GM18498 (cell line): Measurements from ENCODE around the gene LNPEP.

Experiments used
- ATAC-seq: cut with Tn5 transposase; IDR thresholded peaks from one replicate; pipeline ENCODE4 v1.9.1; 2021; ENCODE audit warnings: mild to moderate bottlenecking, moderate library complexity; ENCODE audit not compliant: unreplicated experiment

LNPEP gene

GRCh38 chr5:96957254-96958049, 21.6 kb downstream of the LNPEP start:
- peak; percentile 57 for ATAC-seq

DNA sequence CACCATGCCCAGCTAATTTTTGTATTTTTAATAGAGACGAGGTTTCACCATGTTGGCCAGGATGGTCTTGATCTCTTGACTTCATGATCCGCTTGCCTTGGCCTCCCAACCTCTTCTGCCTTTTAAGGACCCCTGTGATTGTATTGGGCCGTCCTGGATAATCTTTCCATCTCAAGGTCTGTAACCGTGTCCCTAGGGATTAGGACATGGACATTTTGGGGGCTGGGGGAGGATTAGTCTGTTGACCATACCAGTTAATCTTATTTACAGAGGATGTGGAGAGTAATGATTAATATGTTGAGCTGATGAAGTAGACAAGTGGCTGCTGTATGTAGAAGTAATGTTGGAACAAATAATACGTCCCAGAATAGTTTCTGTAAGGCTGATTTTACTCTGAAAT, 23.1 kb downstream of the LNPEP start:
- no peak for ATAC-seq

GRCh38 chr5:96961053-96961452, 25.2 kb downstream of the LNPEP start:
- ATAC-seq, result peak; percentile 58

DNA sequence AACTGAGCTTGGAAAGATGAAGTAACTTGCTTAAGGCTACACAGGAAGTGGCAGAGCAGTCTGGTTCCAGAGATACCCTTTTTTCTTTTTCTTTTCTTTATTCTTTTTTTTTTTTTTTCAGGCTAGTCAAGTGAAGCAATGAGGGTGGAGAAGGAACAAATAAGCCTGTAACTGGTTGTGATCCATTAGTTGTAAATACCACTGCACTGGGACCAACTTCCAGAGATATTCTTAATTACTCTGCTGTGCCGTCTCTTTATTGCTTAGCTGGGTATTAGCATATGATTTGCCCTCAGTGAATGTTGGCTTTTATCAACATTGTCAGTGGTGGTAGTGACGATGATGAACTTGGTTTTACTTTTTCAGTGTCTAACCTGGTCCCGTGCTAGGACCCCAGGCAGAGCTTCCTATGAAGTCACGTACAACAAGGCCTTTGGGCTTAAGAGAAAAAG, 26.7 kb downstream of the LNPEP start:
- ATAC-seq, result no peak

DNA sequence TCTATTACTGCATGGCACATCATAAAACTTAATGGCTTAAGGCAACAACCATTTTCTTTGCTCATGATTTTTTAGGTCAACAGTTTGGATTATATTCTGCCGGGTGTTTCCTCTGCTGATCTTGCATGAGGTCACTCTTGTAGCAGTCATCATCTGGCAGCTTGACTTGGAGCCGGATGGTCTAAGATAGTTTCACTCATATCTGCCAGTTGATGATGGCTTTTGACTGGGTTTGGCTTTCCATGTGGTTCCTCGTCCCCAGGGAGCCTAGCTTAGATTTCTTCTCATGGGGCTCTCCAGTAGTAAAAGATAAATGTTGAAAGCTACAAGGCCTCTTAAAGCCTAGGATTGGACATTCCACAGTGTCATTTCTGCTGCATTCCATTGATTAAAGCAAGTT, 27.4 kb downstream of the LNPEP start:
- peak; percentile 73 for ATAC-seq

DNA sequence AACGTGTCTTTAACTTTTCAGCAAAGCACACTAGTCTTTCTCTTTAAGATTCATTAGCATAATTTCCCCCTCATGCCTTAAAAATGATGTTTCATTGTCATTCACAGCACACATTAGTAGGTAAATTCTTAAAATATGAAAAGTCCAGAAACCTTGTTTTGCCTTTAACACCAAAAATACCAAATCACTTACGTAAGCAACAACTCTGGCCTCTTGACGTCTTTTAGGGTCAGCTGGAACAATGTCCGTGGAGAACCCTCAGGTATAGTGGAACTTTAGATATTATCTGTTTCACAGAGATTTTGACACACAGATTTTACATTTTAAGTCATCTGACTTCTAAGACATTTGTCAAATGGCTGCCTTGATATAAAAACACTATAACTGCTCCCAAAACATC, 30.9 kb downstream of the LNPEP start:
- no peak for ATAC-seq

DNA sequence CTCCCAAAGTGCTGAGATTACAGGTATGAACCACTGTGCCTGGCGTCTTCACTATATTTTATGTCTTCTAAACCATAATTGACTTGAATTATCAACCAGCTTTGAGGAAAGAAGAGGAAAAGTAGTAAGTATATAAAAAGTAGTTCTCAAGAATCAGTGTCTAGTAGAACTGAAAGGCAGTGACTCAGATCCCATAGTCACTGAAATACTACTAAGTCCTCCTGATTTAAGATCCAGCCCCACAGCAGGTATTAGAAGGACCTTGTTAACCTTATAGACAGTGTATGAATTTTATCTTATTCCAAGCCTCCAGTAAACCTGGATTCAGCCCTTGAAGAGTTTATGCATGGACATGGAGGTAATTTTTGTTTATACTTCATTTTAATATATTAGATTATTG, 31.5 kb downstream of the LNPEP start:
- ATAC-seq, result no peak

DNA sequence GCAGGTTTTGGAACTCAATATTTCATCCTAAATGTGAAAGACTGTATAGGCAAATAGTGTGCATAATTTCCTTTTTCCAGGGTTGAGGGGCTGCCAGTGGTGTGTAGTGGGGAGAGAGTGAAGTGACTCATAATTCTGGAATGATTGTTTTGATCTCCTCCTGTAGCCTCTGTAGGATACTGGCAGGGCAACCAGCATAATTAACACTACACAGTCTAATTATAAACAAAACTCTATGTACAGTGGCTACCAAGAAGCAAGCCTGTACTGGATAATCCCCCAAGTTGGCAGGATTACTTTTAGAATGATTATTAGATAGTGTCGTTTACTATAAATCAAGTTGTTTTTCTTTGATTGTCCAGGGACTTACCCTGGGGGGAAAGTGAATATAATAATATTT, 32.2 kb downstream of the LNPEP start:
- ATAC-seq, result no peak

- no peak for ATAC-seq
Measured at GRCh38 chr5:96968614-96969013, 32.7 kb downstream of the LNPEP start.

- ATAC-seq, result no peak
Measured at GRCh38 chr5:96969366-96969765, 33.5 kb downstream of the LNPEP start.

DNA sequence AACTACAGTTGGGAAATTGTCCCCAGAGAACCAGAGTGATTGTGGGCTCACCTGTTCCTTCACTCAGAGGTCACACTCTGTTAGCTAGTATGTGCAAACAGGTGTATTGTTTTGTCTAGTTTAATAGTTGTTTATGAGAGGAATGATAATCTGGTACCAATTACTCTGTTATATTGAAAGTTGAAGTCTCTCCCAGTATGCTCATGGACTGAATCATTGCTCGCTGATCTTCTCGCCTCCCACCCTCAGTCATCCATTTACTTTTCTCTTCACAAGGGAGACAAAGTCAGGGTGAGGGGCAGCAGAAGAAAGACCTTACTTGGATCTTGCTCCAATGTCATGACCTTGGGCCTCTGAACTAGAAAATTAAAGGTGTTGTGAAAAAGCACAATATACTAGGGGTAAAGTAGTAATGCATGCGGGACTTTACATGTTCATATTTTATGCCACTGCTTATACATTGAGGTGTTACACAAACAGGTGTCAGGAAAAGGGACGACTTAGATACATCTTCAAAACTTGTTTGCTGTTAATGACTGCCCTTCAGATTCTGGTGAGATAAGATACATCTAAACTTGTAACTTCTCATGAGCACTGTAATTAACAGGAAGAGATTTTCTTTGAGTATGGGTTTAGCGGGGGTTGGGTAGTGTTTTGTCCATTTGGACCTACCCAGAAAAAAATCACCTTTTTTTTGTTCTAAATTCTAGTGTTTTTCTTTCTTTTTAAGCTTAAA, 36.9 kb downstream of the LNPEP start:
- no peak for ATAC-seq

- ATAC-seq, result no peak
Measured at GRCh38 chr5:96973532-96974401, 37.9 kb downstream of the LNPEP start.

GRCh38 chr5:96975656-96976055, 39.8 kb downstream of the LNPEP start:
- ATAC-seq, result no peak

GRCh38 chr5:96977228-96977627, 41.3 kb downstream of the LNPEP start:
- no peak for ATAC-seq

GRCh38 chr5:96978812-96979449, 43.1 kb downstream of the LNPEP start:
- no peak for ATAC-seq

GRCh38 chr5:96984506-96985192, 48.8 kb downstream of the LNPEP start:
- no peak for ATAC-seq

DNA sequence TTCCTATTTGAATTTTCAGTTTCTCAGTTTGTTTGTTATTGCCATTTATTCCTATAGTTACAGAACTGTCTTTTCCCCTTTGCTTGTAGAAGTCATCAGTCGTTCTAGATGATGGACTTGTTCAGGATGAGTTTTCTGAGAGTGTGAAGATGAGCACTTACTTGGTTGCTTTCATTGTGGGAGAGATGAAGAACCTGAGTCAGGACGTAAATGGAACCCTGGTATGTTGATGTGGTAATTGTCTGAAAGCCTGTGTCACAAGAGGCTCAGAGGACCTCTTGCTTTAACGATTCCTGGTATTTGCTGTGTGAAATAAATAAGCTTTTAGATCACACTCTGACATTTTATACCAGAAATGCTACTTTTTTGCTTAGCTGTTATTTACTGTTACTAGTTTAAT, 50.6 kb downstream of the LNPEP start:
- ATAC-seq, result no peak

- ATAC-seq, result no peak
Measured at GRCh38 chr5:96990102-96990501, 54.2 kb downstream of the LNPEP start.

- ATAC-seq, result no peak
Measured at GRCh38 chr5:96991708-96992107, 55.8 kb downstream of the LNPEP start.

GRCh38 chr5:96993760-96994159, 57.9 kb downstream of the LNPEP start:
- ATAC-seq, result no peak
